ENCODE results near the gene PCMT1. TPM values are rescaled to one million over a fixed set of nuclear protein-coding genes. Genes with fewer than 3 reads are reported as not detected.

PCMT1 gene
- polyA plus RNA-seq, 3 donors = 84.8 to 315 (median 262) TPM

- H3K9me3 Mint-ChIP-seq = no peaks in the 10 kb centered on the region
- intact Hi-C loops (cut with micrococcal nuclease) = no loop called here
- no peaks in the 10 kb centered on the region for H3K4me1 Mint-ChIP-seq
- H3K4me1 ChIP-seq (ENCODE audit: control insufficient read depth in 1 of 2, insufficient read depth in 2 of 2, low read length in 2 of 2) = no peaks in the 10 kb centered on the region
- H3K4me2 ChIP-seq (replicated peaks; ENCODE audit: extremely low read depth, low read length, poor library complexity, severe bottlenecking) = no peak overlapping the region
- no peaks in the 10 kb centered on the region for H3K36me3 ChIP-seq (replicated peaks in 1 of 2; ENCODE audit: control insufficient read depth in 1 of 2, insufficient read depth in 2 of 2, low read length in 2 of 2)
- H3K4me3 Mint-ChIP-seq = no peak overlapping the region
- peak; percentile 32 for TF ChIP-seq CTCF (IDR thresholded peaks at IDR 0.05)
- peaks cover 0 to 5% of the 10 kb centered on the region in 2 donors for H3K36me3 Mint-ChIP-seq
- DNase-seq = peak in 2 of 3 donors; percentile 6 to 22
- no peak overlapping the region for H2AFZ ChIP-seq (ENCODE audit: insufficient read depth, low read depth, low read length, poor library complexity, severe bottlenecking)
- WGBS (ENCODE audit: insufficient coverage) = 81% methylated on average over 8 of the region's 8 CpGs
- no peaks in the 10 kb centered on the region for H4K20me1 ChIP-seq (ENCODE audit: insufficient read depth, low read length)
- H3K4me3 ChIP-seq (replicated peaks in 1 of 3; ENCODE audit: low read depth in 2 of 3, low read length in 3 of 3) = no peak overlapping the region
- no peak overlapping the region for H3K9ac ChIP-seq (ENCODE audit: insufficient read depth, low read length, poor library complexity, severe bottlenecking)
- H3K27ac ChIP-seq (ENCODE audit: low read depth in 1 of 2, low read length in 2 of 2) = no peak overlapping the region
- no peak overlapping the region for H3K27ac Mint-ChIP-seq
- H3K9me3 ChIP-seq (replicated peaks in 1 of 2; ENCODE audit: control insufficient read depth in 1 of 2, insufficient read depth in 1 of 2, low read length in 2 of 2) = no peaks in the 10 kb centered on the region
- no peaks in the 10 kb centered on the region for H3K79me2 ChIP-seq (ENCODE audit: insufficient read depth, low read length)
- no peaks in the 10 kb centered on the region for H3K27me3 ChIP-seq (ENCODE audit: control insufficient read depth in 2 of 2, insufficient read depth in 2 of 2, low read length in 2 of 2)
- H3K27me3 Mint-ChIP-seq (ENCODE audit: low read depth in 3 of 3) = peaks cover 2 to 9% (median 4%) of the 10 kb centered on the region in 3 donors
Measured at GRCh38 chr6:149840345-149841075, 91.0 kb downstream of the PCMT1 start.

DNA sequence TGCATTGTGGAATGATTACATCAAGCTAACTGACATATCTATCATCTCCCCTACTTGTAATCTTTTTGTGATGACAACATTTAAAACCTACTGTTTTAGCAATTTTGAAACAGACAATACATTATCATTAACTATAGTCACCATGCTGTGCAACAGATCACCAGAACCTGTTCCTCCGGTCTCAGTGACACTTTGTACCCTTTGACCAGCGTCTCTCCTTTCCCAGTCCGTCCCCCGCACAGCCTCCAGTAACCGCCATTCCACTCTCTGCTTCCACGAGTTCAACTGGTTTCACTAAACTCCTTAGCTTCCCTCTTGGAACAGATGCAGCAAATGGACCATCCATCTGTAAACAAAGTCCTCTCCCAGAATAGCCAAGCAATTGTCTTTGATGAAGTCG is 92.8 kb downstream of the PCMT1 start:
- intact Hi-C loops (cut with micrococcal nuclease) = no loop called here
- H3K9me3 Mint-ChIP-seq = no peaks in the 10 kb centered on the region
- Histone ChIP-seq H4K20me1 (ENCODE audit: insufficient read depth, low read length) (no peaks in the 10 kb centered on the region), H3K9ac (ENCODE audit: insufficient read depth, low read length, poor library complexity, severe bottlenecking) (no peak overlapping the region), H3K4me3 (replicated peaks in 1 of 3; ENCODE audit: low read depth in 2 of 3, low read length in 3 of 3) (no peak overlapping the region), H3K79me2 (ENCODE audit: insufficient read depth, low read length) (no peaks in the 10 kb centered on the region), H3K9me3 (replicated peaks in 1 of 2; ENCODE audit: control insufficient read depth in 1 of 2, insufficient read depth in 1 of 2, low read length in 2 of 2) (no peaks in the 10 kb centered on the region), H3K27ac (ENCODE audit: low read depth in 1 of 2, low read length in 2 of 2) (no peak overlapping the region), H3K27me3 (ENCODE audit: control insufficient read depth in 2 of 2, insufficient read depth in 2 of 2, low read length in 2 of 2) (no peaks in the 10 kb centered on the region), H3K4me1 (ENCODE audit: control insufficient read depth in 1 of 2, insufficient read depth in 2 of 2, low read length in 2 of 2) (no peaks in the 10 kb centered on the region), H3K4me2 (replicated peaks; ENCODE audit: extremely low read depth, low read length, poor library complexity, severe bottlenecking) (no peak overlapping the region), H2AFZ (ENCODE audit: insufficient read depth, low read depth, low read length, poor library complexity, severe bottlenecking) (no peak overlapping the region), H3K36me3 (replicated peaks in 1 of 2; ENCODE audit: control insufficient read depth in 1 of 2, insufficient read depth in 2 of 2, low read length in 2 of 2) (no peaks in the 10 kb centered on the region)
- peaks cover 0 to 3% of the 10 kb centered on the region in 2 donors for H3K36me3 Mint-ChIP-seq
- TF ChIP-seq CTCF (IDR thresholded peaks at IDR 0.05) = no peak
- no peak for DNase-seq
- peaks cover 4 to 9% (median 4%) of the 10 kb centered on the region in 3 donors for H3K27me3 Mint-ChIP-seq (ENCODE audit: low read depth in 3 of 3)
- H3K4me3 Mint-ChIP-seq = no peak overlapping the region
- WGBS (ENCODE audit: insufficient coverage) = 100% methylated on average over 6 of the region's 7 CpGs
- H3K4me1 Mint-ChIP-seq = no peaks in the 10 kb centered on the region
- no peak overlapping the region for H3K27ac Mint-ChIP-seq
